C4-2B (cell line): ENCODE results near the gene RIIAD1.

Experiments used
- H3K27ac ChIP-seq: fragments of 450-650 bp; 2 replicates; pipeline ENCODE4 v1.5.1; 2017
- ZFX ChIP-seq: fragments of 450-650 bp; IDR thresholded peaks from 2 replicates; pipeline ENCODE4 v1.6.1; 2017
- TF ChIP-seq, protein P1 (sequence below): fragments of 450-650 bp; conservative IDR thresholded peaks from 2 replicates; pipeline ENCODE4 v1.5.1; 2017; ENCODE audit warnings: mild to moderate bottlenecking

Gene RIIAD1

DNA sequence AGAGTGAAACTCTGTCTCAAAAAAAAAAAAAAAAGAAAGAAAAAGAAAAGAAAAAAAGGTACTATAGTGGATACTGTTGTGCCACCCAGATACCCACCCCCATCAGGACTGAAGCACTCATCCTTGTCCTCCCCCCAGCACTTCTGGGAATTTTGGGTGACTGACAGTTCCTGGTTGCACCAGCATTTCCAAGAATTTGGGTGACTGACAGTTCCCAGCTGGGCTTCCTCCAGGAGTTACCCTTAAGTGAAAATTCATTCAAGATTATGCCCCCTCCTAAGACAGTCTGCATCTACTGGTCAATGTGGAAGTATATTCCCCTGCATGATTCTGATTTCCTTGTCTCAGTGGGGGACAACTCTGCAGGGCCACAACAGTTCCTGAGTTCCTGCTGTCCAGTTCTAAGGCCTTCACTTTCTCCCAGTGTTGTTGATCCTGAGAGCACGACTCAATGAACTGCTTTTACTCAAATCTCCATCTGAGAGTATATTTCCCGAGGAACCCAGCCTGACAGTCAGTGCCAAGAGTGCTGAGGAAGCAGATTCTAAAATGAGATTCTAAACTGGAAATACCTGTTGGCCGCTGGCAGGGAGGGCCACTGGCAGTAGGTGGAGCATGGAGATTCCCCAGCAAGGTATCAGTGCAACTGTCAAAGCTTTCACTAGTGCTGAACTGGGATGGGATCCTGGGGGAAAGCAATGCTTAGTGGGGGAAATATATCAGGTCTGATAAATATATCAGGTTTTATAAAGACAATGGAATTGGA is 18.5 kb downstream of the RIIAD1 start:
- H3K27ac ChIP-seq, result peak overlapping the region; percentile 90
- TF ChIP-seq, protein P1, sequence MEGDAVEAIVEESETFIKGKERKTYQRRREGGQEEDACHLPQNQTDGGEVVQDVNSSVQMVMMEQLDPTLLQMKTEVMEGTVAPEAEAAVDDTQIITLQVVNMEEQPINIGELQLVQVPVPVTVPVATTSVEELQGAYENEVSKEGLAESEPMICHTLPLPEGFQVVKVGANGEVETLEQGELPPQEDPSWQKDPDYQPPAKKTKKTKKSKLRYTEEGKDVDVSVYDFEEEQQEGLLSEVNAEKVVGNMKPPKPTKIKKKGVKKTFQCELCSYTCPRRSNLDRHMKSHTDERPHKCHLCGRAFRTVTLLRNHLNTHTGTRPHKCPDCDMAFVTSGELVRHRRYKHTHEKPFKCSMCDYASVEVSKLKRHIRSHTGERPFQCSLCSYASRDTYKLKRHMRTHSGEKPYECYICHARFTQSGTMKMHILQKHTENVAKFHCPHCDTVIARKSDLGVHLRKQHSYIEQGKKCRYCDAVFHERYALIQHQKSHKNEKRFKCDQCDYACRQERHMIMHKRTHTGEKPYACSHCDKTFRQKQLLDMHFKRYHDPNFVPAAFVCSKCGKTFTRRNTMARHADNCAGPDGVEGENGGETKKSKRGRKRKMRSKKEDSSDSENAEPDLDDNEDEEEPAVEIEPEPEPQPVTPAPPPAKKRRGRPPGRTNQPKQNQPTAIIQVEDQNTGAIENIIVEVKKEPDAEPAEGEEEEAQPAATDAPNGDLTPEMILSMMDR, result no peak; the same call in 1 of the 2 replicates
- TF ChIP-seq ZFX, result no peak

DNA sequence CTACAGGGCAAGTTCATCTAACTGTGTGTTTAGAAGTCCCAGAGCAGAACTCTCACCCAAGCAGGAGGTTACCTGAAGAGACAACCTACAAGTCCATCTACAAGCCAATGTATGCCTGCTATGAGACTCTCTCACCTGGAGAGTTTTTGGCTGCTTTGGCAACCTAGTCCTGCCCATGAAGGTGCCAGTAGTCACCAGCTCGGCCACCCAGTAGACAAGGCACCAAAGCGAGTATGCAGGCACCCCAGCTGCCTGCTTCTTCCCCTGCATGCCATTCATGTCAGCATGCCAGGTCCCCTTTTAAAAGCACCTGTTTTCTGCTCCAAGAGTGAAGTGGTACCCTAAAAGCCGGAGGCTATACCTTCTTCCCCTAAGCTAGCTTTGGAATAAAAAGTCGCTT is 20.2 kb downstream of the RIIAD1 start:
- TF ChIP-seq, protein P1, result no peak
- TF ChIP-seq ZFX, result no peak
- no peak overlapping the region; the same call in 1 of the 2 replicates for H3K27ac ChIP-seq

DNA sequence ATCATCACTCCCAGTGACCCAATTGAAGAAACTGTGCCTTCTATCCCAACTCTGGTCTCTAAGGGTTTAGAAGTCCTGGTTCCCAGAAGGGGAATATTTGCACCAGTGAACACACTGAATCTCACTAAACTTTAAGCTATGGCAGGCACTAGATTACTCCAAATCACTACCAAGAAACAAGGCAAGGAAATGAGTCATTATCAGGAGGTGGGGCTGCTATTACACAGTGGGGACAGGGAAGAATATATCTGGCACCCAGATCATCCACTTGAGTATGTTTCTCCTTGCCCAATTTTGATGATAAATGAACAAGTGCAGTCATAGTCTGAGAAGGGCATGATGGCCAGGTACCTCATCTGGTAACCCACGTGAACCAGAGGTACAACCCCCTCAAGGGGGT is 35.0 kb downstream of the RIIAD1 start:
- H3K27ac ChIP-seq, result no peak overlapping the region
- TF ChIP-seq ZFX, result no peak
- TF ChIP-seq, protein P1, result no peak

DNA sequence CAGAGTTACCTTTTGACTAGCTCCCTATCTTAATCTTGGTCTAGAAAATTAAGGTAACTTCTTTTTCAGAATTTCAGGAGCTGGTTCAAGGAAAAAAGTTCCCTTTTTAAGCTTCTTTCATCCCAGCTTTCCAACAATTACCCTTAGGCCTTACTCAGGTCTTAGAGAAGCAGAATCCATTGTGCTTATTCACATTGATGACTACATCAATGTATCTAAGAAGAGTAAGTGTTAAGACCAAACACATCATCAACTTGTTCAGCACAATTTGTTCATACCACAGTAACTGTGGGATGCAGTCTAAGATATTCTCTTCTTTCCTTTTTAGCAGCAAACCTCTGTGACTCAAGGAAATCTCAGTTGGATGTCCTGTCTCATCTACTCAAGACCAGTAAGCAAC is 37.9 kb downstream of the RIIAD1 start:
- no peak overlapping the region for H3K27ac ChIP-seq
- no peak for TF ChIP-seq ZFX
- TF ChIP-seq, protein P1, result no peak

DNA sequence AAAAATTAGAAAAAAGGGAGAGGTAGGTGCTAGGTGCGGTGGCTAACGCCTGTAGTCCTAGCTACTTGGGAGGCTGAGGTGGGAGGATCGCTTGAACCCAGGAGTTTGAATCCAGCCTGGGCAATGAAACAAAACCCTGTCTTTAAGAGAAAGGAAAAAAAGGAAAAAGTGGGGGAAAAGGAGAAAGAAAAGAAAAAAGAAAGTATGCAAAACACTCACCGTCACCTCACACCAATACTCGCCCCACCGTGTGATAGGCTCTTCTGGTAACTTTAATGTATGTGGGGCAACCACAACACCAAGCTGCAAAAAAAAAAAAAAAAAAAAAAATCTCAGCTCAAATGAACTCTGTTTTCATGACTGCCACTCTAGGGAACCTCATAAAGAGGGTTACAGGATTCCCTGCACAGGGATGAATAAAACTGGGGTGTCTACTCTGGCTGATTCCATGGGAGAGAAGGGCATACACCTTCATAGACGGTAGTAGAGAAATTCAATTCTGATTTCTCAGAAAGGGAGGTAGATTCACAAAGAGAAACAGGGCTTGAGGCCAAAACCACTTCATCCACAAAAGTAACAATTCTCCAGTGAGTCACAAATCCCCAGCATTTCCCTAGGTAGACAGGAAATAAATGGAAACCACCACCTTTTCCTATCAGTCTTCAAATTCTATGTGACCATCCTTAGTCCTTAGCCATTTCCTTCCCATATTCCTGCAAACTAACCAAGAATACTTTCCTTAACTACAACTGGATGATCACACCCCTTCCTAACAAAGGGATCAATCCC is 39.5 kb downstream of the RIIAD1 start:
- H3K27ac ChIP-seq, result no peak overlapping the region
- no peak for TF ChIP-seq ZFX

DNA sequence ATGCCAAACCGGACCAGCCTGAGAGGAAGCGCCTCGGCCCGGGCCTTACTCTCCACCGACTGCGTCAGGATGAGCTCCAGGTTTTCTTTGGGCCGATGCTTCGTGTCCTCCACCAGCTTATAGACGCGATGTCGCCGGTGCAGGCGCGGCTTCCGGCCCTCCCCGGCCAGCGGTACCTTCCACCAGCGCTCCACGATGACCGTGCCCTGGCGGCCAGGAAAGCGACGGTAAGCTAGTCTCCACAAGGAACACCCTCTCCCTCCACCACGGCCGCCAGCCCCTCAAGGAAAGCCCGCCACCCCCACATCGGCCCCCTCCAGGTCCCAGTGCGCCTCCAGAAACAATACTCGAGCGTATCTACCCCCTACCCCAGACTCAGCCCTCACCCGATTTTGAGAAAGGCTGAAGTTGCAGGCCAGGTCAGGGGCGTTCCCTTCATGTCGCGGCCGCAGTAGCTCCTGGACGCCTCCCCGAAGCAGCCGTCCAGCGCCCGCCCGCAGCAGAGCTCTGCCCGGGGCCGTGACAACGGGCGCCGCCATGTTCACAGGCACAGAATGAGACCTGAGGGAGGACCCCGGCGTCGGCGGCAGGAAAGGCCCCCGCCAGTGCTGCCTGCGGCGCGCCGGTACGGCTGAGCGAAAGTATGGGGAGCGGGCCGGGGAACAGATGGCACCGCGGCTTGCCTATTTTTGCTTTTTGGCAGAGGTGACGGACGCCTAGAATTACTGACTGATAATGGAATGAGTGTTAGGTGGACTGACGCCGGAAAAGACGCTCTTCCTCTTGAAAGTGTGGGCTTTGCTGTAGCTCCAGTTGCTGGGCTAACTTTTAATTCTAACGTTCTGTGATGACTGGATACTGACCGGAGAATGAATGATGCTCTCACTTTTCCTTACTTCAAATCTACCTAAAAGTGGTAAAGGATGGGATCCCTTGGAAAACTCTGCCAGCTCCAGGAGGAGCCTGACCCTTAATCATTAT is 41.9 kb downstream of the RIIAD1 start, which contains the start of gene MRPL9:
MRPL9 (minus strand) TSS at position 556 of the 981 bp plus-strand sequence; CDS start at position 539, 17 bp downstream.
- TF ChIP-seq, protein P1, result no peak
- TF ChIP-seq ZFX, result peak; percentile 79
- peak within 1 kb of the TSS; percentile 87 for H3K27ac ChIP-seq

DNA sequence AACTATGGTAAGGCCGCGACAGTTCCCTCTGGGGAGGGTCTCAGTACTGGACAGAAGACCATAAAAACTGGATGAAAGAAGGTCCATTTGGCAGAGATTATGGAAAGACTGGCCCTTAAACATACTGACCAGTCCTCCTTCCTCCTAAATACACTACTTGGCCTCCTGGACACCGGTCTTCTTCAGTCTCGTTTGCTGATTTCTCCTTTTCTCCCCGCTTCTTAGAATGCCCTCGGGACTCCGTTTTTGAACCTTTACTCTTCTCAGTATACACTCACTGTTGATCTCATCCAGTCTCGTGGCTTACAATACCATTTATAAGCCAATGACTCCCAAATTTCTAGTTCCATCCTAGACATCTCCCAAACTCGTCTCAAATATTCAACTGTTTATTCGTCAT is 42.7 kb downstream of the RIIAD1 start:
- peak overlapping the region; percentile 87 for H3K27ac ChIP-seq

DNA sequence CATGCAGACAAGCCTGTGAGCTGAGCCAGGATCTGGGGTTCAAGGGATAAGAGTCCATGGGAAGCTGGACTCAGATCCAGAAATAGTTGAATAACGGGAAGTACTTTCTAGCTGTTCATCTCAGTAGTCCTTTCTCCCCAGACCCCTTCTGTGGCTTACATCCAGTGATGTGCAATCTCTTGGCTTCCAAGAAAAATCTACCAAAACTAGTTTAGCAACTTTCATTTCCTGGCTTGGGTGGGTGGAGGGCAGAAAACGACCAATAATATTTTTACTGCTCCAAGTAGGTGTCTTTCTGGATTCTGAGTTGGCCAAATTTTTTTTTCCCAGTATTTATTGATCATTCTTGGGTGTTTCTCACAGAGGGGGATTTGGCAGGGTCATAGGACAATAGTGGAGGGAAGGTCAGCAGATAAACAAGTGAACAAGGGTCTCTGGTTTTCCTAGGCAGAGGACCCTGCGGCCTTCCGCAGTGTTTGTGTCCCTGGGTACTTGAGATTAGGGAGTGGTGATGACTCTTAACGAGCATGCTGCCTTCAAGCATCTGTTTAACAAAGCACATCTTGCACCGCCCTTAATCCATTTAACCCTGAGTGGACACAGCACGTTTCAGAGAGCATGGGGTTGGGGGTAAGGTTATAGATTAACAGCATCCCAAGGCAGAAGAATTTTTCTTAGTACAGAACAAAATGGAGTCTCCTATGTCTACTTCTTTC is 47.2 kb downstream of the RIIAD1 start:
- H3K27ac ChIP-seq, result peak overlapping the region; percentile 90

More for the DNA sequence above, 42.7 kb downstream of the RIIAD1 start:
- TF ChIP-seq ZFX, result no peak
- TF ChIP-seq, protein P1, result no peak

DNA sequence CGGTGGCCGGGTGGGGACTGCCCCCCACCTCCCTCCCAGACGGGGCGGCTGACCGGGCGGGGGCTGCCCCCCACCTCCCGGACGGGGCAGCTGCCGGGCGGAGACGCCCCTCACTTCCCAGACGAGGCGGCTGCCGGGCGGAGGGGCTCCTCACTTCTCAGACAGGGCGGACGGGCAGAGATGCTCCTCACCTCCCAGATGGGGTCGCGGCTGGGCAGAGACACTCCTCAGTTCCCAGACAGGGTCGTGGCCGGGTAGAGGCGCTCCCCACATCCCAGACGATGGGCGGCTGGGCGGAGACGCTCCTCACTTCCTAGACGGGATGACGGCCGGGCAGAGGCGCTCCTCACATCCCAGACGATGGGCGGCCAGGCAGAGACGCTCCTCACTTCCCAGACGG is 47.9 kb downstream of the RIIAD1 start:
- H3K27ac ChIP-seq, result peak overlapping the region; percentile 90
